ENCODE measurements around the gene HS6ST1.

The HS6ST1 gene

DNA sequence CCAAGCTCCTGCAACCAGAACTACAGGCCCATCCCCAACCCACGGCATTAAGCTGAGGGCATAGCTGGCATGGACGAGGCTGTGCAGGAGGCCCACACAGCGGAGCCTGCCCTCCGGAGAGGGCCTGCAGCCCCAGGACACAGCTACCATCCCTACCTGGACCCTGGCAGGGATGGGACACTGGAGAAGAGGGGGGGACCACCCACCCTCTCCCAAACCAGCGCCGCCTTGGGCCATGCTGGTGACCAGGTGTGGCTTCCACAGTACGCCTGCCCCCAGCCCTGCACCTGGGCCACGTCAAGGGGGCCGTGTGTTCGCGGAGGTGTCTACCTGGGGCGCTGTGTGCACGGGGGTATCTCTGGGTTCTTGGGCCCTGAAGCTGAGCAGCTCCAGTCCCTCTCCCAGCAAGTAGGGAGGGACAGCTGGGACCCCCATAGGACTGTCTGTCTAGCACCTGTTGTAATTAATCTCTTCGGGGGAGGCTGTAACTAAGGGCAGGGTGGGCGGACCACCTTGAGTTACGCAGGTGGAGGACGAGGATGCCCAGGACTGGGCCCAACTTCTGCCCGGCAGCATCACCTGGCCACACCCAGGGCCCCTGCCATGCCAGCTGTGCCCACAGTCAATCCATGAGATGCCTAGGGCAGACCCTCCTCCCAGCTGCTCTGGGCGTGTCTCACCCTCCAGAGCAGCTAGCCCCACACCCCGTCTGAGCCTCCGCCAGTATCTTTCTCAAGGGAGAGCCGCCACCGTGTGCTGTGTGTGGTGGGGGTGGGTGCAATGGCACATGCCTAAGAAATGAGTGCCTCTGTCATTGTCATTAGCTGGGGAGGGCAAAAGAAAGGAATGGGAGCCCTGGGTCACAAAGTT lies 18.3 kb downstream of the HS6ST1 start:
- Histone ChIP-seq H3K36me3 (ENCODE audit: insufficient read depth, low read length) (peaks cover 81% of the 10 kb centered on the region), H3K27me3 (ENCODE audit: insufficient read depth, low read length, poor library complexity) (no peaks in the 10 kb centered on the region), H3K79me2 (ENCODE audit: insufficient read depth, low read length) (peaks cover 100% of the 10 kb centered on the region), H3K9me3 (ENCODE audit: insufficient read depth, low read length, severe bottlenecking) (no peaks in the 10 kb centered on the region), H2AFZ (ENCODE audit: low read depth, low read length) (no peak overlapping the region), H3K4me2 (ENCODE audit: insufficient read depth, low read length) (no peak overlapping the region), H3K27ac (ENCODE audit: low read length) (no peak overlapping the region), H3K4me1 (ENCODE audit: insufficient read depth, low read length) (no peaks in the 10 kb centered on the region; the same call in none of the 2 replicates), H3K9ac (ENCODE audit: low read depth, low read length) (no peak overlapping the region), H3K4me3 (ENCODE audit: low read depth in 1 of 2, low read length in 2 of 2) (no peak overlapping the region), H4K20me1 (ENCODE audit: insufficient read depth, low read length) (peaks cover 95% of the 10 kb centered on the region)
- no peak for DNase-seq
- TF ChIP-seq CTCF (IDR thresholded peaks at IDR 0.05; ENCODE audit: borderline replicate concordance, extremely low read depth, low read length, poor library complexity, severe bottlenecking) (no peak), EZH2 (IDR thresholded peaks at IDR 0.05; ENCODE audit: borderline replicate concordance, low read depth, low read length, severe bottlenecking) (no peak)
- peak; percentile 46; the same call in 1 of the 3 replicates for ATAC-seq (ENCODE audit: insufficient read depth, low read depth)

DNA sequence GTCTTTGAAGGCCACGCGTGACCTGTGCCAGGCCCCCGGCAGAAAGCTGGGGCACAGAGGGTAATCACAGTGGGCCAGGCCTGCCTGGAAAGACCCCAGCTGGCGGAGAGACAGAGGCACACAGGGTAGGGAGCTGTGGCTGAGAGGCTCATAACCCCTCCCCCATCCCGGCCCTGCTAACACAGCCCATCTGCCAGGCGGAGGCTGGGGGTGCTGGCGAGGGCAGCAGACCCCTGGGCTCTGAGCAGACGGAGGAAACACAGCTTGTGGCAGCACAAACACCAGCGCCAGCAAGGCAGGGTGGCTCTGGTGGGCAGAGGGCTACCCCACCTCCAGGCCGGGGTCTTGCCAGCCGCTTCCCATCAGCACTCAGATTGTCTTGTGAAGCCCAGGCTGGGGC lies 19.0 kb downstream of the HS6ST1 start:
- DNase-seq (no peak), ATAC-seq (ENCODE audit: insufficient read depth, low read depth) (peak; percentile 46; the same call in 2 of the 3 replicates)
- no peak overlapping the region for H3K4me3 ChIP-seq (ENCODE audit: low read depth in 1 of 2, low read length in 2 of 2)
- H3K4me1 ChIP-seq (ENCODE audit: insufficient read depth, low read length), result no peaks in the 10 kb centered on the region; the same call in none of the 2 replicates
- no peaks in the 10 kb centered on the region for H3K27me3 ChIP-seq (ENCODE audit: insufficient read depth, low read length, poor library complexity)
- H2AFZ ChIP-seq (ENCODE audit: low read depth, low read length), result no peak overlapping the region
- H3K9ac ChIP-seq (ENCODE audit: low read depth, low read length), result no peak overlapping the region
- TF ChIP-seq EZH2 (IDR thresholded peaks at IDR 0.05; ENCODE audit: borderline replicate concordance, low read depth, low read length, severe bottlenecking) (no peak), CTCF (IDR thresholded peaks at IDR 0.05; ENCODE audit: borderline replicate concordance, extremely low read depth, low read length, poor library complexity, severe bottlenecking) (no peak)
- no peak overlapping the region for H3K4me2 ChIP-seq (ENCODE audit: insufficient read depth, low read length)
- H3K27ac ChIP-seq (ENCODE audit: low read length), result no peak overlapping the region
- no peaks in the 10 kb centered on the region for H3K9me3 ChIP-seq (ENCODE audit: insufficient read depth, low read length, severe bottlenecking)
- peaks cover 82% of the 10 kb centered on the region for H3K36me3 ChIP-seq (ENCODE audit: insufficient read depth, low read length)
- H3K79me2 ChIP-seq (ENCODE audit: insufficient read depth, low read length), result peaks cover 100% of the 10 kb centered on the region
- H4K20me1 ChIP-seq (ENCODE audit: insufficient read depth, low read length), result peaks cover 95% of the 10 kb centered on the region

DNA sequence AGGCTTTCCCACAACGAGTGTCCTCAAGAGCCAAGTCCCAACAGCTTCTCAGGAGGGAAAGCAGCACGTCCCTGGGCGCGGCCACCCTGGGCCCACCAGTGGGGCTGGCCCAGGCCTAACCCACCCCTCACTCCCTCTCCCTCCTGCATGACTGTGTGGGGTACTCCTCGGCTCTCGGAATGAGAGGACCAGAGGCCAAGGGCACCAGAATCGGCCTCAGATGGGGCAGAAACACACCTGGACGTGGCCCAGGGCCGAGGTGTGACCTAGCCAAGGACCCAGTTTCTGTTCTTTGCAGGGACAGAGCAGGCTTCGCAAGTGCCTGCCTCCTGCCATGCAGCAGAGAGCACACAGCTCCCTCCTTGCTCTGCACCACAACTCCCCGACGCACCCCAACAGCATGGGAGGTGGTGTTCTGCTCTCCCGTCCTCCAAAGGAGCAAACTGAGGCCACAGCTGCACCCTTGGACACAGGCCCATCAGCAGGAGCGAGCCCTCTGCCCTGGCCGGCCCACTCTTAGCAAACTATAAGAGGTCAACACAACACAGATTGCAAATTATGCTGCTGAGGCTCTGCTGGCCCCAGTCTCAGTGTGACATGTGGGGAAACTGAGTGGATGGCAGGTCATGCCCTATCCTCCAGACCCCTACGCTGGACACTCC lies 19.7 kb downstream of the HS6ST1 start:
- no peak for DNase-seq
- Histone ChIP-seq H3K4me3 (ENCODE audit: low read depth in 1 of 2, low read length in 2 of 2) (no peak overlapping the region), H4K20me1 (ENCODE audit: insufficient read depth, low read length) (peaks cover 95% of the 10 kb centered on the region), H2AFZ (ENCODE audit: low read depth, low read length) (no peak overlapping the region), H3K9ac (ENCODE audit: low read depth, low read length) (no peak overlapping the region), H3K79me2 (ENCODE audit: insufficient read depth, low read length) (peaks cover 100% of the 10 kb centered on the region), H3K27me3 (ENCODE audit: insufficient read depth, low read length, poor library complexity) (no peaks in the 10 kb centered on the region), H3K27ac (ENCODE audit: low read length) (no peak overlapping the region), H3K36me3 (ENCODE audit: insufficient read depth, low read length) (peaks cover 81% of the 10 kb centered on the region), H3K9me3 (ENCODE audit: insufficient read depth, low read length, severe bottlenecking) (no peaks in the 10 kb centered on the region), H3K4me2 (ENCODE audit: insufficient read depth, low read length) (no peak overlapping the region), H3K4me1 (ENCODE audit: insufficient read depth, low read length) (no peaks in the 10 kb centered on the region; the same call in none of the 2 replicates)
- TF ChIP-seq CTCF (IDR thresholded peaks at IDR 0.05; ENCODE audit: borderline replicate concordance, extremely low read depth, low read length, poor library complexity, severe bottlenecking), result no peak
- no peak for TF ChIP-seq EZH2 (IDR thresholded peaks at IDR 0.05; ENCODE audit: borderline replicate concordance, low read depth, low read length, severe bottlenecking)
- no peak for ATAC-seq (ENCODE audit: insufficient read depth, low read depth)
